ENCODE results near the gene CRELD1.
"Not testable (repeated sequence)": the region's sequence is repeated elsewhere in the genome, so short reads cannot be mapped to it uniquely, and the experiment has no call there.

GRCh38 chr3:9900965-9901415 is 32.6 kb upstream of the CRELD1 start:
- not testable (repeated sequence) for TF ChIP-seq CTCF (conservative IDR thresholded peaks at IDR 0.05; ENCODE audit: low read depth, low read length); EZH2 (IDR thresholded peaks at IDR 0.05; ENCODE audit: borderline replicate concordance, low read depth, low read length, poor library complexity, severe bottlenecking)

Measured in A673 (cell line).